GM21723 (cell line): Measurements from ENCODE around the gene FGF19.
"Not testable (repeated sequence)": the region's sequence is repeated elsewhere in the genome, so short reads cannot be mapped to it uniquely, and the experiment has no call there.

Experiments
- ATAC-seq: cut with Tn5 transposase; IDR thresholded peaks from one replicate; pipeline ENCODE4 v1.9.1; 2021; ENCODE audit warnings: mild to moderate bottlenecking, moderate library complexity; ENCODE audit not compliant: unreplicated experiment

FGF19 gene

GRCh38 chr11:69697469-69697843 lies 6.4 kb downstream of the FGF19 start:
- no peak for ATAC-seq

GRCh38 chr11:69696749-69697468 lies 6.9 kb downstream of the FGF19 start:
- no peak for ATAC-seq

- not testable (repeated sequence) for ATAC-seq
Observed at GRCh38 chr11:69695995-69696394, 7.8 kb downstream of the FGF19 start.

- ATAC-seq, result no peak
Observed at GRCh38 chr11:69695581-69695980, 8.2 kb downstream of the FGF19 start.

GRCh38 chr11:69694781-69695180 lies 9.0 kb downstream of the FGF19 start:
- no peak for ATAC-seq

GRCh38 chr11:69692422-69692821 lies 11.4 kb downstream of the FGF19 start:
- ATAC-seq, result no peak

GRCh38 chr11:69691463-69691862 lies 12.4 kb downstream of the FGF19 start:
- no peak for ATAC-seq

- ATAC-seq, result no peak
Observed at GRCh38 chr11:69689484-69690319, 14.1 kb downstream of the FGF19 start.

GRCh38 chr11:69687969-69688771 lies 15.7 kb downstream of the FGF19 start:
- ATAC-seq, result not testable (repeated sequence)

- ATAC-seq, result no peak
Observed at GRCh38 chr11:69686856-69687255, 17.0 kb downstream of the FGF19 start.

GRCh38 chr11:69686452-69686851 lies 17.4 kb downstream of the FGF19 start:
- ATAC-seq, result no peak

- no peak for ATAC-seq
Observed at GRCh38 chr11:69685348-69685747, 18.5 kb downstream of the FGF19 start.

- no peak for ATAC-seq
Observed at GRCh38 chr11:69684651-69685050, 19.2 kb downstream of the FGF19 start.

- no peak for ATAC-seq
Observed at GRCh38 chr11:69683764-69684333, 20.0 kb downstream of the FGF19 start.

GRCh38 chr11:69682681-69683326 lies 21.0 kb downstream of the FGF19 start:
- ATAC-seq, result no peak

- ATAC-seq, result no peak
Observed at GRCh38 chr11:69682221-69682620, 21.6 kb downstream of the FGF19 start.

- no peak for ATAC-seq
Observed at GRCh38 chr11:69680688-69681087, 23.1 kb downstream of the FGF19 start.

GRCh38 chr11:69677749-69678148 lies 26.1 kb downstream of the FGF19 start:
- ATAC-seq, result no peak

- ATAC-seq, result peak; percentile 85
Observed at GRCh38 chr11:69674886-69675714, 28.7 kb downstream of the FGF19 start, which contains the start of gene LTO1. LTO1 (minus strand) TSS chr11:69675353; CDS start chr11:69675239, 114 bp downstream.
